GM21576 (cell line): ENCODE data around the gene CRHR2.

Source experiments
- ATAC-seq: cut with Tn5 transposase; IDR thresholded peaks from one replicate; pipeline ENCODE4 v1.9.1; 2021; ENCODE audit warnings: mild to moderate bottlenecking, moderate library complexity; ENCODE audit not compliant: unreplicated experiment

Gene CRHR2

GRCh38 chr7:30683306-30683705, 1.1 kb upstream of the CRHR2 start:
- ATAC-seq = no peak

- ATAC-seq = no peak
Measured at GRCh38 chr7:30681815-30682211, 443 bp downstream of the CRHR2 start.

- ATAC-seq = no peak
Measured at GRCh38 chr7:30681331-30681797, 892 bp downstream of the CRHR2 start.

- no peak for ATAC-seq
Measured at GRCh38 chr7:30679664-30680063, 2.6 kb downstream of the CRHR2 start.

- no peak for ATAC-seq
Measured at GRCh38 chr7:30678805-30679204, 3.5 kb downstream of the CRHR2 start.

- no peak for ATAC-seq
Measured at GRCh38 chr7:30674876-30675275, 7.4 kb downstream of the CRHR2 start.

- no peak for ATAC-seq
Measured at GRCh38 chr7:30674420-30674819, 7.8 kb downstream of the CRHR2 start.

GRCh38 chr7:30671793-30672465, 10.3 kb downstream of the CRHR2 start:
- no peak for ATAC-seq

GRCh38 chr7:30668102-30668501, 14.2 kb downstream of the CRHR2 start:
- ATAC-seq = no peak

GRCh38 chr7:30667172-30667571, 15.1 kb downstream of the CRHR2 start:
- ATAC-seq = no peak

GRCh38 chr7:30665449-30665848, 16.8 kb downstream of the CRHR2 start:
- no peak for ATAC-seq

GRCh38 chr7:30665043-30665442, 17.2 kb downstream of the CRHR2 start:
- ATAC-seq = no peak

- ATAC-seq = no peak
Measured at GRCh38 chr7:30664184-30664885, 17.9 kb downstream of the CRHR2 start.

GRCh38 chr7:30663414-30663813, 18.8 kb downstream of the CRHR2 start:
- ATAC-seq = no peak

- ATAC-seq = no peak
Measured at GRCh38 chr7:30662431-30662939, 19.8 kb downstream of the CRHR2 start.

GRCh38 chr7:30661926-30662325, 20.3 kb downstream of the CRHR2 start:
- no peak for ATAC-seq

- no peak for ATAC-seq
Measured at GRCh38 chr7:30660331-30661255, 21.7 kb downstream of the CRHR2 start.

GRCh38 chr7:30659312-30659711, 22.9 kb downstream of the CRHR2 start:
- no peak for ATAC-seq

GRCh38 chr7:30658479-30659074, 23.7 kb downstream of the CRHR2 start:
- no peak for ATAC-seq

GRCh38 chr7:30657131-30657530, 25.1 kb downstream of the CRHR2 start:
- ATAC-seq = no peak
